Breast epithelium (tissue), 4 donors: ENCODE results near the gene PLSCR1. TPM values are rescaled to one million over a fixed set of nuclear protein-coding genes. Genes with fewer than 3 reads are reported as not detected.
"Not testable (repeated sequence)": the region's sequence is repeated elsewhere in the genome, so short reads cannot be mapped to it uniquely, and the experiment has no call there.

Experiments used
- DNase-seq, 2 donors: peaks; one replicate each; pipeline ENCODE4 v3.0.0-alpha.2; 2019; ENCODE audit warnings: low spot score in 2 of 2
- H3K27ac ChIP-seq, 2 donors: fragments of 200-600 bp; sonication (generic) in 1 of 2; one replicate each; pipeline ENCODE4 v1.5.1; 2016 to 2019; ENCODE audit warnings: mild to moderate bottlenecking in 1 of 2
- H3K27me3 ChIP-seq, 2 donors: fragments of 200-600 bp; sonication (generic) in 1 of 2; one replicate each; pipeline versions ENCODE4 v1.5.1 to v1.6.0; 2017 to 2019; ENCODE audit warnings: control low read depth in 1 of 2, mild to moderate bottlenecking in 1 of 2
- H3K36me3 ChIP-seq: fragments of 200-600 bp; one replicate; pipeline ENCODE4 v1.5.1; 2019
- H3K4me1 ChIP-seq, 2 donors: fragments of 200-600 bp; sonication (generic); one replicate each; pipeline ENCODE4 v1.5.1; 2016 to 2019; ENCODE audit warnings: control low read depth in 1 of 2
- H3K4me3 ChIP-seq, 3 donors: fragments of 200-600 bp; sonication (generic); 1 replicate in 2 of 3; 2 replicates in 1 of 3; pipeline ENCODE4 v1.5.1; 2016 to 2019; ENCODE audit warnings: mild to moderate bottlenecking in 3 of 3, moderate library complexity in 2 of 3
- H3K9me3 ChIP-seq, 2 donors: fragments of 200-600 bp; sonication (generic) in 1 of 2; one replicate each; pipeline ENCODE4 v1.5.1; 2016 to 2019; ENCODE audit warnings: control low read depth in 1 of 2
- POLR2A ChIP-seq: fragments of 450-650 bp; IDR thresholded peaks from one replicate; pipeline ENCODE4 v1.6.1; 2016; ENCODE audit warnings: antibody characterized with exemption, mild to moderate bottlenecking, moderate library complexity
- POLR2AphosphoS5 ChIP-seq, 3 donors: sonication (generic); formaldehyde crosslinking; IDR thresholded peaks; one replicate each; pipeline ENCODE4 v1.6.1; 2017; ENCODE audit warnings: antibody characterized with exemption in 3 of 3
- intact Hi-C: fragments of 100-400 bp; cut with DNase I; formaldehyde crosslinking; loops from one replicate; pipeline ENCODE4 v1.15.1; 2023; ENCODE audit warnings: low total_unique reads
- total RNA-seq, 3 donors: library from RNA; depleted of rRNA; stranded (reverse); fragments of >200 nt; gene quantifications; one replicate each; pipeline ENCODE4 v1.1.0, GENCODE V29; 2016
- TF ChIP-seq, protein P1 (sequence below), 3 donors: fragments of 450-650 bp; IDR thresholded peaks; one replicate each; pipeline ENCODE4 v1.5.1; 2016 to 2017; ENCODE audit warnings: antibody characterized with exemption in 3 of 3, mild to moderate bottlenecking in 3 of 3, moderate library complexity in 3 of 3

The PLSCR1 gene
- total RNA-seq, 3 donors from 2014 or later: 81.8 to 149 (median 148) TPM

DNA sequence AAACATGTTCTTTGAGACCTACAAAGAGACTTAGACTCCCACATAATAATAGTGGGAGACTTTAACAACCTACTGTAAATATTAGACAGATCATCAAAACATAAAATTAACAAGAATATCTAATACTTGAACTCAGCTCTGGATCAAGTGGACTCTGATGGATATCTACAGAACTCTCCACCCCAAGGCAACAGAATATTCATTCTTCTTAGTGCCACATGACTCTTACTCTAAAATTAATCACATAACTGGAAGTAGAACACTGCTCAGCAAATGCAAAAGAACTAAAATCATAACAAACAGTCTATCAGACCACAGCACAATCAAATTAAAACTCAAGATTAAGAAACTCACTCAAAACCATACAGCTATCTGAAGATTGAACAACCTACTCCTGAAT lies 59.1 kb downstream of the PLSCR1 start:
- H3K4me3 ChIP-seq: no peak overlapping the region
- no peaks in the 10 kb centered on the region for H3K27me3 ChIP-seq
- no peaks in the 10 kb centered on the region for H3K36me3 ChIP-seq
- intact Hi-C loops: no loop called here
- no peak overlapping the region for H3K27ac ChIP-seq
- H3K9me3 ChIP-seq: peaks cover 0 to under 1% of the 10 kb centered on the region in 2 donors
- DNase-seq: no peak
- TF ChIP-seq POLR2AphosphoS5 (IDR thresholded peaks at IDR 0.05): no peak
- TF ChIP-seq POLR2A: no peak
- TF ChIP-seq, protein P1, sequence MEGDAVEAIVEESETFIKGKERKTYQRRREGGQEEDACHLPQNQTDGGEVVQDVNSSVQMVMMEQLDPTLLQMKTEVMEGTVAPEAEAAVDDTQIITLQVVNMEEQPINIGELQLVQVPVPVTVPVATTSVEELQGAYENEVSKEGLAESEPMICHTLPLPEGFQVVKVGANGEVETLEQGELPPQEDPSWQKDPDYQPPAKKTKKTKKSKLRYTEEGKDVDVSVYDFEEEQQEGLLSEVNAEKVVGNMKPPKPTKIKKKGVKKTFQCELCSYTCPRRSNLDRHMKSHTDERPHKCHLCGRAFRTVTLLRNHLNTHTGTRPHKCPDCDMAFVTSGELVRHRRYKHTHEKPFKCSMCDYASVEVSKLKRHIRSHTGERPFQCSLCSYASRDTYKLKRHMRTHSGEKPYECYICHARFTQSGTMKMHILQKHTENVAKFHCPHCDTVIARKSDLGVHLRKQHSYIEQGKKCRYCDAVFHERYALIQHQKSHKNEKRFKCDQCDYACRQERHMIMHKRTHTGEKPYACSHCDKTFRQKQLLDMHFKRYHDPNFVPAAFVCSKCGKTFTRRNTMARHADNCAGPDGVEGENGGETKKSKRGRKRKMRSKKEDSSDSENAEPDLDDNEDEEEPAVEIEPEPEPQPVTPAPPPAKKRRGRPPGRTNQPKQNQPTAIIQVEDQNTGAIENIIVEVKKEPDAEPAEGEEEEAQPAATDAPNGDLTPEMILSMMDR (IDR thresholded peaks at IDR 0.05): no peak
- H3K4me1 ChIP-seq: no peaks in the 10 kb centered on the region

DNA sequence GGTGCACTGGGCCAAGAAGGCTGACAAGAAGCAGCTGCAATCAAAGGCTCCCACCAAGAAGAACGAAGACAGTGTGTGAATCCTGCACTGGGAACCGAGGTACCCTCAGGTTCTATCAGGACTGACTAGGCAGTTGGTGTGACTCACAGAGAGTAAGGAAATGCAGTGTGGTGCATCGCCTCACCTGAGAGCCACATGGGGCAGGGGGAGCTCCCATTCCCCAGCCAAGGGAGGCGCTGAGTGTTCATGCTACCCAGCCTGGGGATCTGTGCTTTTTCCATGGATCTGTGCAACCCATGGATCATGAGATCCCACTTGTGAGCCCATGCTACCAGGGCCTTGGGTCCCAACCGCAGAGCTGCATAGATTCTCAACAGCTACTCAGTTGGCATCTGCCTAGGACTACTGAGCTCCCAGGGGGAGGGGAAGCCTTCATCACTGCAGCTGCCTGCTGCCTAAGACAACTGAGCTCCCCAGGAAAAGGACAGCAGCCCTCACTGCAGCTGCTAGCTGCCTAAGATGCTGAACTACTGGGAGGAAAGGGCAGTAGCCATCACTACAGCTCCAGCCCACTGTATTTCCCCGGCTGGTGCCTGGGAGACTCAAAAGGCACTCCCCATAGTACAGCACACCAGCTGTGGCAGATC lies 68.2 kb downstream of the PLSCR1 start:
- no peak overlapping the region for H3K27ac ChIP-seq
- no peaks in the 10 kb centered on the region for H3K9me3 ChIP-seq
- H3K4me1 ChIP-seq: no peaks in the 10 kb centered on the region
- TF ChIP-seq POLR2A (no peak), POLR2AphosphoS5 (IDR thresholded peaks at IDR 0.05) (no peak)
- TF ChIP-seq, protein P1 (IDR thresholded peaks at IDR 0.05): no peak
- no peak for DNase-seq
- H3K4me3 ChIP-seq: no peak overlapping the region
- no peaks in the 10 kb centered on the region for H3K27me3 ChIP-seq
- H3K36me3 ChIP-seq: no peaks in the 10 kb centered on the region
- intact Hi-C loops: no loop called here

DNA sequence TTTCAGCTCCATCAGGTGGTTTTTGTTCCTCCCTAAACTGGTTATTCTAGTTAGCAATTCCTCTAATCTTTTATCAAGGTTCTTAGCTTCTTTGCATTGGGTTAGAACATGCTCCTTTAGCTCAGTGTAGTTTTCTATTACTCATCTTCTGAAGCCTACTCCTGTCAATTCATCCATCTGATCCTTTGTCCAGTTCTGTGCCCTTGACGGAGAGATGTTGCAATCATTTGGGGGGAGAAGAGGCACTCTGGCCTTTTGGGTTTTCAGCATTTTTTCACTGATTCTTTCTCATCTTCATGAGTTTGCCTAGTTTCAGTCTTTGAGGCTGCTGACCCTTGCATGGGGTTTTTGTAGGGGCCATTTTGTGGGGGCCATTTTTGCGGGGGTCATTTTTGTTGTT lies 69.4 kb downstream of the PLSCR1 start:
- DNase-seq, H3K9me3 ChIP-seq, H3K36me3 ChIP-seq, H3K4me3 ChIP-seq, intact Hi-C loops, H3K4me1 ChIP-seq, H3K27me3 ChIP-seq, H3K27ac ChIP-seq: not testable (repeated sequence)

DNA sequence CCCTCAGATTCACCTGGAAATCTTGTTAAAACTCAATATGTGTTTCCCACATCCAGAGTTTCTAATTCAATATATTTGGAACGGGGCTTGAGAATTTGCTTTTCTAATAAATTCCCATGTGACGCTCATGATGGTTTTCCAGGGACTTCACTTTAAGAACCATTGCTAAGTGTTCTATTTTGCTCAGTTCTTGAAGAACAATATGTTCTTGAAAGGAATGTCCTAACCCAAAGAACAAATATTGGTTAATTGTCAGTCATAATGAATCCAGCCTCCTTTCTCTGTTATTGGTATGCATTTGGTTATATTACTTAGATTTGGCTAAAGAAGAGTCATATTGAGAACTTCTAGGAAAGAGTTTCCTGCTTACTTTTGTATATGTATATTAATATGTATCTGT lies 70.7 kb downstream of the PLSCR1 start:
- no peaks in the 10 kb centered on the region for H3K9me3 ChIP-seq
- no peaks in the 10 kb centered on the region for H3K36me3 ChIP-seq
- TF ChIP-seq, protein P1 (IDR thresholded peaks at IDR 0.05): no peak
- TF ChIP-seq POLR2AphosphoS5 (IDR thresholded peaks at IDR 0.05) (no peak), POLR2A (no peak)
- H3K4me1 ChIP-seq: peaks cover 0 to under 1% of the 10 kb centered on the region in 2 donors
- no peaks in the 10 kb centered on the region for H3K27me3 ChIP-seq
- no peak overlapping the region for H3K4me3 ChIP-seq
- no peak overlapping the region for H3K27ac ChIP-seq
- intact Hi-C loops: no loop called here
- no peak for DNase-seq

DNA sequence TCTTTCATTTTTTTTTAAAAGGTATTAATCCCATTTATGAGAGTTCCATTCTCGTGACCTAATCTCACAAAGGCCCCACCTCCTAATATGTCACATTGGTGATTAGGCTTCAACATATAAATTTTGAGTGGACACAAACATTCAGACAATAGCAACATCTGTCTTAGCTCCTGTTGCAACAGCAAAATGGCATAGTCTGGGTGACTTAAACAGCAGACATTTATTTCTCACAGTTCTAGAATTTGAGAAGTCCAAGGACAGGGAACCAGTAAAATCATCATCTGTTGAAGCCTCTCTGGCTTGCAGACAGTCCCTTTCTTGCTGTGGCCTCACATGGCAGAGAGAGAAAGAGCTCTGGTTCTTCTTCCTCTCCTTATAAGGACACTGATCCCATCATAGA lies 71.8 kb downstream of the PLSCR1 start:
- intact Hi-C loops: no loop called here
- peaks cover 0 to 5% of the 10 kb centered on the region in 2 donors for H3K4me1 ChIP-seq
- DNase-seq: no peak
- H3K9me3 ChIP-seq: no peaks in the 10 kb centered on the region
- no peaks in the 10 kb centered on the region for H3K27me3 ChIP-seq
- no peak overlapping the region for H3K27ac ChIP-seq
- TF ChIP-seq, protein P1 (IDR thresholded peaks at IDR 0.05): no peak
- TF ChIP-seq POLR2A (no peak), POLR2AphosphoS5 (IDR thresholded peaks at IDR 0.05) (no peak)
- no peaks in the 10 kb centered on the region for H3K36me3 ChIP-seq
- H3K4me3 ChIP-seq: no peak overlapping the region
